ENCODE measurements around the gene AFP.

AFP gene

DNA sequence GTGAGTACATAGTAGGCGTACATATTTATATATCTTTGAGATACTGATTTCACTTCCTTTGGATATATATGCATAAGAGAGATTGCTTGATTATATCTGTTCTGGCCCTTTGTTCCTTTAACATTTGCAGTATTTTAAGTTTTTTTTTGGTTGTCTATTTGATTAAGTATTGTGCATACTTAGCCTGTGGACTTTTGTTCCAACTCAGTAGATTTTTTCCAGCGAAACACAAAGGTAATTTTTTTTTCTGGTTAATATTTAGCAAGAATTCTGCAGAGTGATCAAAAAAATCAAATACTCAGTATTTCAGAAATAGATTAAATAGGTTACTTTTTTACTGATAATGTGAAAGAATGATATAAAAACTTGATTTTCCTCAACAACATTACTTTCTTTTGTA is 45.3 kb downstream of the AFP start, which contains the start of gene AFM:
AFM (plus strand) TSS at position 388 of the 400 bp plus-strand sequence. CDS start 31 bp downstream, outside the sequence.
- Histone ChIP-seq H3K9me3 (ENCODE audit: control insufficient read depth, low read depth, low read length) (no peaks in the 10 kb centered on the region), H3K27me3 (ENCODE audit: control insufficient read depth, insufficient read depth, low read length) (no peaks in the 10 kb centered on the region), H3K9ac (ENCODE audit: low read length) (no peak within 1 kb of the TSS), H3K36me3 (ENCODE audit: control insufficient read depth, low read depth, low read length) (no peaks in the 10 kb centered on the region), H3K27ac (ENCODE audit: low read length) (no peak within 1 kb of the TSS), H3K4me1 (ENCODE audit: control insufficient read depth, low read depth, low read length) (no peaks in the 10 kb centered on the region), H3K4me3 (ENCODE audit: low read length) (no peak within 1 kb of the TSS)

DNA sequence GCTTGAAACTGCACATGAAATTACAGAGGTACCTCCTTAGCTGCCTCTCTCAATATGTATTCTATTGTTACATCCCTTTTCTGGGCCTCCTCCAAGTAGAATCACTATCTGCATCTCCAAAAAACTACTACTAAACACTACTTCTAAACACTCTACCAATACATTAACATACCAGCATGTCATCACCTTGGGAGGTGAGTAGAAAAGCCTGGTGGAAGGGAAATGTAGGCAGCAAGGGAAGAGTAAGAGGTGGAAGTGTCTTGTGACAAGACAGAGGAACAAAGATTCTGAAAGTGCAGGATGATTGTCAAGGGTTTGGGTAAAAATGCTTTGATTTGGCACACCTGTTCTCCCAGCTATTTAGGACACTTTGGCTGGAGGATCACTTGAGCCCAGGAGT is 49.1 kb downstream of the AFP start:
- Histone ChIP-seq H3K9ac (ENCODE audit: low read length) (no peak overlapping the region), H3K36me3 (ENCODE audit: control insufficient read depth, low read depth, low read length) (no peaks in the 10 kb centered on the region), H3K27me3 (ENCODE audit: control insufficient read depth, insufficient read depth, low read length) (no peaks in the 10 kb centered on the region), H3K9me3 (ENCODE audit: control insufficient read depth, low read depth, low read length) (no peaks in the 10 kb centered on the region), H3K27ac (ENCODE audit: low read length) (no peak overlapping the region), H3K4me3 (ENCODE audit: low read length) (no peak overlapping the region), H3K4me1 (ENCODE audit: control insufficient read depth, low read depth, low read length) (peaks cover 7% of the 10 kb centered on the region)

DNA sequence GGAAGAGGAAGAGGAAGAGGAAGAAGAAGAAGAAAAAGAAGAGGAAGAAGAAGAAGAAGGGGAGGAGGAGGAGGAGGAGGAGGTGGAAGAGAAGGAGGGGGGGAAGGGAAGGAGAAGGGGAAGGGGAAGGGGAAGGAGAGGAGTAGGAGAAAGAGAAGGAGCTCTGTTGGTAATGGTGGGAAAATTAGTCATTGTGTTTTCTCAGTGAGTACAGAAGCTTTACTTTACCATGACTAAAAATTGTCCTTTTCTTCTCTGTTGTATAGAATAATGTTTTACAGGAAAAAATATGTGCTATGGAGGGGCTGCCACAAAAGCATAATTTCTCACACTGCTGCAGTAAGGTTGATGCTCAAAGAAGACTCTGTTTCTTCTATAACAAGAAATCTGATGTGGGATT is 49.6 kb downstream of the AFP start:
- no peak overlapping the region for H3K27ac ChIP-seq (ENCODE audit: low read length)
- no peaks in the 10 kb centered on the region for H3K27me3 ChIP-seq (ENCODE audit: control insufficient read depth, insufficient read depth, low read length)
- peaks cover 7% of the 10 kb centered on the region for H3K4me1 ChIP-seq (ENCODE audit: control insufficient read depth, low read depth, low read length)
- H3K9me3 ChIP-seq (ENCODE audit: control insufficient read depth, low read depth, low read length) = no peaks in the 10 kb centered on the region
- no peak overlapping the region for H3K9ac ChIP-seq (ENCODE audit: low read length)
- no peak overlapping the region for H3K4me3 ChIP-seq (ENCODE audit: low read length)
- no peaks in the 10 kb centered on the region for H3K36me3 ChIP-seq (ENCODE audit: control insufficient read depth, low read depth, low read length)

DNA sequence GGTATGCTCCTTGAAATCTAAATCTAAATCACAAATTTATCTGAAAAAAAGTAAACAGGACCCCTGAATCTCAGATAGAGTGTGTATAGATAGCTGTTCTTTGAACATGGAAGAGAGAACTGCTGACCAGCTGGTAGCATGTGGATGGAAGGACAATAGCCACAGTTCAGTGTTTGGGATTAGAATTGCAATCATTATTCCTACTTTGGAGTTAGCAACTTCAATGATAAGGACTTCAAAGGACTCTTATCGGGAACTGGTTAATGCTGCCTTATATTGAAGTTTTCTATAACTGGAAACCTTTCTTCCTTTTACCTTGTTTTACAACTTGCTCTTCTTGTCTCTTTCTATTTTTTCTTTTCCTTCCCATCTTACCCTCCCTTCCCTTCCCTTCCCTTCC is 50.5 kb downstream of the AFP start:
- Histone ChIP-seq H3K27me3 (ENCODE audit: control insufficient read depth, insufficient read depth, low read length) (no peaks in the 10 kb centered on the region), H3K36me3 (ENCODE audit: control insufficient read depth, low read depth, low read length) (no peaks in the 10 kb centered on the region), H3K9me3 (ENCODE audit: control insufficient read depth, low read depth, low read length) (no peaks in the 10 kb centered on the region), H3K9ac (ENCODE audit: low read length) (no peak overlapping the region), H3K4me1 (ENCODE audit: control insufficient read depth, low read depth, low read length) (peaks cover 7% of the 10 kb centered on the region), H3K27ac (ENCODE audit: low read length) (no peak overlapping the region), H3K4me3 (ENCODE audit: low read length) (no peak overlapping the region)

DNA sequence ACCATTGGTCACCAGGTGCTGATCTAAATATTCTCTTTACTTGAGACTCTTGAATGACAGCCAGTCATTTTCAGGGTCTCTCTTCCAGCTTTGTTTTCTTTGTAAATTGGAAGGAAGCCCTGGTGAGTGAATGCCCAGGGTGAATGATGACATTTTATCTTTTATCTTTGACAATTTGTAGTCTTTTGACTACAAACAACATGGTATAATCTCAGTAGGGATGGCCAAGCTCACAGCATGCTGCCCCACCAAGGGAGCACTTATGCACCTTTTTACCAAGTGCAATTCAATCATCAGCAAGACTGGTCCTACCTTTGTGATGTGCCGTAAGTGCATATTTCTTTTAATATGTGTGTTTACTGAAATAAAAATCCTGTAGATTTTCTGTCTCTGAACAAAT is 51.2 kb downstream of the AFP start:
- Histone ChIP-seq H3K4me1 (ENCODE audit: control insufficient read depth, low read depth, low read length) (peaks cover 7% of the 10 kb centered on the region), H3K9me3 (ENCODE audit: control insufficient read depth, low read depth, low read length) (no peaks in the 10 kb centered on the region), H3K27me3 (ENCODE audit: control insufficient read depth, insufficient read depth, low read length) (no peaks in the 10 kb centered on the region), H3K36me3 (ENCODE audit: control insufficient read depth, low read depth, low read length) (no peaks in the 10 kb centered on the region), H3K27ac (ENCODE audit: low read length) (no peak overlapping the region), H3K4me3 (ENCODE audit: low read length) (no peak overlapping the region), H3K9ac (ENCODE audit: low read length) (no peak overlapping the region)

DNA sequence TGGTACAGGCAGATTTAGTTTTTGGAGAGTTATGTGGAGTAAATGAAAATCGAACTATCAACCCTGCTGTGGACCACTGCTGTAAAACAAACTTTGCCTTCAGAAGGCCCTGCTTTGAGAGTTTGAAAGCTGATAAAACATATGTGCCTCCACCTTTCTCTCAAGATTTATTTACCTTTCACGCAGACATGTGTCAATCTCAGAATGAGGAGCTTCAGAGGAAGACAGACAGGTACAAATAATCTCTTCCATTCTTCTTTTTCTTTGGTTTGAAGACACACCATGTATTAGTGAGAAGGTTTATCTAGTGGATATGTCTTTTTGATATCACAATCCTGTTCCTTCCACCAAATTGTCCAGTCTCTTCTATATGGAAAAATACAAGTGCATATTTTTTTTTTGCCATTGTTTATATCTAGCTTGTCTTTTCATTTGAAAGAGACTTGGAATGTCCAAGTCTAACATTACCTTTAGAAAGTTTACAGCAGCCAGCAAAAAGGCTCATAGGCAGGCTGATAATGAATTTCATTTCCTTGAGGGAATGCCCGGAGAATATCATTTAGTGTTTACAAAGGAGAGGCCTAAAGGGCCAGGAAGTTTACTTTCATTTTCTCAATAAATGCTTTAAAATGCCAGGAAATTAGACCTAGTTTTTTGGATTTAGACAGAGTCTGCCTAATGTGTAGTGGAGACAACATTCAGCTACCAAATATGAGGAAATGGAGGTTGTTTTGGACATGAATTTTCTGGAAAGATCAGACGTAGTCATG is 64.2 kb downstream of the AFP start:
- H3K9me3 ChIP-seq (ENCODE audit: control insufficient read depth, low read depth, low read length) = no peaks in the 10 kb centered on the region
- H3K36me3 ChIP-seq (ENCODE audit: control insufficient read depth, low read depth, low read length) = no peaks in the 10 kb centered on the region
- no peak overlapping the region for H3K9ac ChIP-seq (ENCODE audit: low read length)
- H3K27me3 ChIP-seq (ENCODE audit: control insufficient read depth, insufficient read depth, low read length) = no peaks in the 10 kb centered on the region
- no peaks in the 10 kb centered on the region for H3K4me1 ChIP-seq (ENCODE audit: control insufficient read depth, low read depth, low read length)
- no peak overlapping the region for H3K4me3 ChIP-seq (ENCODE audit: low read length)
- H3K27ac ChIP-seq (ENCODE audit: low read length) = no peak overlapping the region

DNA sequence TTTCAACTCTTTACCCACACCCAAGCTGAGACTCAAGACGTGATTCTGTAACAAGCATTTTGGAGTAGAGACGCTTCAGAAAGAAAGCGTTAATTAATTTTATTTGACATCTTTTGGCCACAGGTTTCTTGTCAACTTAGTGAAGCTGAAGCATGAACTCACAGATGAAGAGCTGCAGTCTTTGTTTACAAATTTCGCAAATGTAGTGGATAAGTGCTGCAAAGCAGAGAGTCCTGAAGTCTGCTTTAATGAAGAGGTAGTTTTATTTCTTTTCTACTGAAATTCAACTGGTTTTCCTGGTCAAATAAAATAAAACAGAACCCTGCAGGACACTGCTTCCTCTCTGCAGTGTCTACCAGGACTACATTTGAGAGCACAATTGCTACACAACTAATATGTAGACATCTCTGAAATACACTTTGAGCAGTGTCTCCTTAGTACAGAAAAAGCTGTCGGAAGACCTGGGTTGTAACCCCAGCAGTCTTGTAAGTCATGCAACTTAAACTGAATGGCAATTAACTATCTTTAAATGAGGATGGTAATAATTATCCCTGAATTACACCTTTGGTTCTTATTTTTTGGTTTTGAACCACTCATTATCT is 65.7 kb downstream of the AFP start:
- Histone ChIP-seq H3K36me3 (ENCODE audit: control insufficient read depth, low read depth, low read length) (no peaks in the 10 kb centered on the region), H3K27me3 (ENCODE audit: control insufficient read depth, insufficient read depth, low read length) (no peaks in the 10 kb centered on the region), H3K27ac (ENCODE audit: low read length) (no peak overlapping the region), H3K9me3 (ENCODE audit: control insufficient read depth, low read depth, low read length) (no peaks in the 10 kb centered on the region), H3K9ac (ENCODE audit: low read length) (no peak overlapping the region), H3K4me1 (ENCODE audit: control insufficient read depth, low read depth, low read length) (no peaks in the 10 kb centered on the region), H3K4me3 (ENCODE audit: low read length) (no peak overlapping the region)

DNA sequence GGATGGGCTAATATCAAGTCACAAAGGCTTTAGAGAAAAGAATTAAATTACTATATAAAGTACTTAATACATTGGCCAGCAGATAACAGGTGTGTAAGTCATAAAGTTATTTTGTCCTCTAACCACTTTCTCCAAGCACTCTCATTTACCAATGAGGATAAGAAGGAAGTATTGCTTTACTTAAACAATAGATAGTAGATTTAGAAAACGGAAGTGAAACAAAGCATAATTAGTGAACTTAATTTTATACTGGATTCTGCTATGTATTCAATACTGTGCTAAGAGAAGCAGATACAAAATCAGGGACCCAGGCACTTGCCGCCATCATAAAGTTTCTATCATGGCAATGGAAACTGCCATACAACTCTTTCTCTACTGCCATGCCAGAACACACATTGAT is 69.5 kb downstream of the AFP start:
- no peaks in the 10 kb centered on the region for H3K36me3 ChIP-seq (ENCODE audit: control insufficient read depth, low read depth, low read length)
- no peaks in the 10 kb centered on the region for H3K9me3 ChIP-seq (ENCODE audit: control insufficient read depth, low read depth, low read length)
- H3K4me3 ChIP-seq (ENCODE audit: low read length) = no peak overlapping the region
- H3K27ac ChIP-seq (ENCODE audit: low read length) = no peak overlapping the region
- no peaks in the 10 kb centered on the region for H3K27me3 ChIP-seq (ENCODE audit: control insufficient read depth, insufficient read depth, low read length)
- no peak overlapping the region for H3K9ac ChIP-seq (ENCODE audit: low read length)
- no peaks in the 10 kb centered on the region for H3K4me1 ChIP-seq (ENCODE audit: control insufficient read depth, low read depth, low read length)
